Measurements from ENCODE around the gene REPS2. TPM values are rescaled to one million over a fixed set of nuclear protein-coding genes. Genes with fewer than 3 reads are reported as not detected.

Gene REPS2
- total RNA-seq, 1 experiment from 2014 or later, result 3.7 TPM

DNA sequence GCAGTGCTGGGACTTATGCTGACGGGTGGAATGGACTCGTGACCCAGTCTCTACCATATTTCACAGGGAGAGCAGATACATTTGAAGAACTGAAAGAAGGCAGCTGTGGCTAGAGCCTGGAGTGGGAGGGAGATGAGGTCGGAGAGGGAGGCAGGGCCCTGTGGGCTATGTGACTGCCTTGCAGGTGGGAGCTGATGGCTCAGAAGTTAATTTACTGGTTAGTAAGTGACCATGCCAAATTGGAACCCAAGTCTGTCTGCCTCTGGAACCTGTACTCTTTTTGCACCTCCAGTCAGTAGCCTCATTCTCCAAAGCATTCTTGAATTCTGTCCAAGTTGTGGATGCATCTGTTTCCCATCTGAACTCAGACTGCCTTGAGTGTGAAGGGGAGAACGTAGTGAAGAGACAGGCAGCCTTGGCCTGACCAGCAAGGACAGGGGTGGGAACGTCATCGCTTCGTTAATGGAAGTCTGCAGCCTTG, 92.3 kb downstream of the REPS2 start:
- Histone ChIP-seq H3K79me2 (ENCODE audit: insufficient read depth, low read length) (no peaks in the 10 kb centered on the region), H2BK12ac (ENCODE audit: insufficient read length, low read depth, low read length) (no peak overlapping the region), H2AK5ac (ENCODE audit: insufficient read length, low read length) (no peak overlapping the region), H2BK15ac (ENCODE audit: low read depth, low read length) (no peak overlapping the region), H3K9me3 (ENCODE audit: control insufficient read depth, low read depth, low read length) (no peaks in the 10 kb centered on the region), H3K79me1 (ENCODE audit: insufficient read depth, low read depth, low read length, poor library complexity, severe bottlenecking) (no peaks in the 10 kb centered on the region), H2BK120ac (ENCODE audit: low read depth, low read length, poor library complexity, severe bottlenecking) (no peak overlapping the region), H3K56ac (ENCODE audit: insufficient read length, low read depth, low read length) (no peak overlapping the region), H3K9ac (ENCODE audit: extremely low read depth, insufficient read length, low read length) (no peak overlapping the region), H2BK5ac (ENCODE audit: insufficient read length, low read length) (no peak overlapping the region), H3K4me2 (ENCODE audit: insufficient read depth, insufficient read length, low read length) (no peak overlapping the region), H3K4ac (ENCODE audit: low read depth, low read length) (no peak overlapping the region), H2BK20ac (ENCODE audit: low read depth, low read length, poor library complexity, severe bottlenecking) (no peak overlapping the region), H3K23ac (ENCODE audit: insufficient read length, low read depth, low read length) (no peak overlapping the region), H3K27me3 (ENCODE audit: insufficient read depth, low read length) (no peaks in the 10 kb centered on the region), H3K4me1 (ENCODE audit: insufficient read depth, low read length) (no peaks in the 10 kb centered on the region), H4K91ac (ENCODE audit: insufficient read length, low read depth, low read length) (no peak overlapping the region), H3T11ph (ENCODE audit: low read length) (no peak overlapping the region), H4K8ac (replicated peaks; ENCODE audit: insufficient read length, low read depth, low read length) (no peak overlapping the region), H4K20me1 (ENCODE audit: control insufficient read depth, insufficient read depth, insufficient read length) (no peaks in the 10 kb centered on the region), H3K18ac (ENCODE audit: insufficient read length, low read depth, low read length) (no peak overlapping the region), H3K27ac (ENCODE audit: insufficient read length, low read depth, low read length) (no peak overlapping the region), H3K14ac (ENCODE audit: insufficient read depth, low read length) (no peak overlapping the region), H4K5ac (ENCODE audit: insufficient read length, low read depth, low read length) (no peak overlapping the region), H3K23me2 (ENCODE audit: insufficient read length, low read depth, low read length, poor library complexity, severe bottlenecking) (no peaks in the 10 kb centered on the region), H2AFZ (ENCODE audit: low read length) (no peak overlapping the region)
- no peak for TF ChIP-seq CTCF (conservative IDR thresholded peaks at IDR 0.05)
- Mint-ChIP-seq H3K27ac (no peak overlapping the region), H3K4me3 (no peak overlapping the region), H3K4me1 (peaks cover 0 to 4% of the 10 kb centered on the region in 2 experiments; a peak in 1 of 4 replicates), H3K9me3 (no peaks in the 10 kb centered on the region), H3K27me3 (ENCODE audit: low read depth) (no peaks in the 10 kb centered on the region), H3K36me3 (ENCODE audit: insufficient read depth in 1 of 3, low read depth in 3 of 3) (no peaks in the 10 kb centered on the region; a peak in 1 of 7 replicates)
- no CpG with 5 or more reads among the region's 7 CpGs for WGBS (ENCODE audit: extremely low coverage, insufficient read length, low lambda C conversion rate)
- no peak for DNase-seq
